Natural killer cell (primary cell): ENCODE measurements around the gene DNAJC5G. TPM values are rescaled to one million over a fixed set of nuclear protein-coding genes. Genes with fewer than 3 reads are reported as not detected.
A peak's percentile ranks its signal among the peaks of the same experiment; 100 is the strongest.

Source experiments
- ATAC-seq, 3 donors: fragments of 150-1000 bp in 2 of 3; fragments of 200-7000 bp in 1 of 3; cut with Tn5 transposase; 1 replicate in 1 of 3; 2 replicates in 2 of 3; pipeline ENCODE4 v1.10.0; 2021; ENCODE audit warnings: mild to moderate bottlenecking in 2 of 3, moderate library complexity in 2 of 3
- DNase-seq, 2 donors: peaks; one replicate each; pipeline versions ENCODE4 v3.0.0 to v3.0.0-alpha.2; 2013 to 2021; ENCODE audit warnings: mixed read lengths in 1 of 2
- H3K27ac ChIP-seq: one replicate; pipeline ENCODE4 v1.5.1; 2013; ENCODE audit warnings: mild to moderate bottlenecking, low read length
- H3K27me3 ChIP-seq: one replicate; pipeline ENCODE4 v1.6.1; 2013; ENCODE audit warnings: low read length; ENCODE audit not compliant: control insufficient read depth, insufficient read depth
- H3K36me3 ChIP-seq: one replicate; pipeline ENCODE4 v1.6.1; 2013; ENCODE audit warnings: low read length; ENCODE audit not compliant: control insufficient read depth, insufficient read depth
- H3K4me1 ChIP-seq: one replicate; pipeline ENCODE4 v1.6.1; 2013; ENCODE audit warnings: low read length; ENCODE audit not compliant: control insufficient read depth, insufficient read depth
- H3K4me3 ChIP-seq: one replicate; pipeline ENCODE4 v1.5.1; 2013; ENCODE audit warnings: low read length
- H3K9me3 ChIP-seq: one replicate; pipeline ENCODE4 v1.6.1; 2013; ENCODE audit warnings: low read length; ENCODE audit not compliant: control insufficient read depth, insufficient read depth
- H3K27ac Mint-ChIP-seq, 2 donors: one replicate each; pipeline ENCODE4 v1.8.0; 2022; ENCODE audit warnings: mild to moderate bottlenecking in 2 of 2, mixed read lengths in 2 of 2, moderate library complexity in 1 of 2
- H3K27me3 Mint-ChIP-seq, 2 donors: one replicate each; pipeline ENCODE4 v1.8.0; 2022; ENCODE audit warnings: low read depth in 2 of 2, mixed read lengths in 2 of 2
- H3K36me3 Mint-ChIP-seq: one replicate; pipeline ENCODE4 v1.8.0; 2022; ENCODE audit warnings: mixed read lengths
- H3K4me1 Mint-ChIP-seq, 2 donors: one replicate each; pipeline ENCODE4 v1.8.0; 2022; ENCODE audit warnings: mixed read lengths in 2 of 2
- H3K4me3 Mint-ChIP-seq: one replicate; pipeline ENCODE4 v1.8.0; 2022; ENCODE audit warnings: mild to moderate bottlenecking, moderate library complexity, mixed read lengths
- H3K9me3 Mint-ChIP-seq, 2 donors: one replicate each; pipeline ENCODE4 v1.8.0; 2022; ENCODE audit warnings: mixed read lengths in 2 of 2
- WGBS: methylation state at CpG from one replicate; pipeline ENCODE4 v1.1.7; 2013; ENCODE audit warnings: missing lambda C conversion rate; ENCODE audit not compliant: insufficient coverage; 5-methylcytosine and 5-hydroxymethylcytosine counted together
- intact Hi-C: fragments of 100-400 bp; cut with micrococcal nuclease; formaldehyde crosslinking; loops from one replicate; pipeline ENCODE4 v1.14.2; 2022
- total RNA-seq, 4 donors: library from RNA; stranded (reverse); fragments of 120-200 nt in 1 of 4; gene quantifications; one replicate each; pipeline versions ENCODE4 v1.2.3 to v1.2.4, GENCODE V29; 2013 to 2022
- TF ChIP-seq, protein P1 (sequence below): fragments of 200-600 bp; IDR thresholded peaks from one replicate; pipeline ENCODE4 v1.8.0; 2022; ENCODE audit warnings: antibody characterized with exemption

Gene DNAJC5G
- total RNA-seq, 3 donors from 2014 or later (not counting 1 experiment from before 2014, with no cell fraction given): not detected

DNA sequence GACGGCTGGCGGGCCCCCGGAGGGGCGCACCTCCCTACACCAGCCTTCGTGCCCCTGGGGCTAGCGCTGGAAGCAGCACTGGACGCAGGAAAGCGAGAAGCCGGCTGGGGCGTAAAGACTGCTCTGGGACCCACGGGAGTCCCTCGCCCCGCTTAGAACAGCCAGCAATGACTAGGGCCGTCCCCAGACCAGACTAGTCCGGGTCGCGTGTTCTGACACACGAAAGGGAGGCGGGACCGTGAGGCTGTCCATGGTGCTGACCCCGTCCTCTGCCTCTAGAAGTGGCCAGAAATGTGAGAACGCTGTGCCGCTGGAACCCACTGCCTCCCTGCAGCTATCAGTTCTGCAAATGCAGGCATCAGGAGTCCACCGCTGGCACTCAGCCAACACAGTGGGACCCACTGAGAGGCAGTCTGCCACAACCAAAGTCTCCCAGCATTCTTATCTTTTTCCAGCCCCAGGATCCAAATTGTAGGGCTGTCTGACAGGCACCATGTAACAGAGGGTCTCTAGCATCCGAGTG, 33.2 kb downstream of the DNAJC5G start, which contains the start of gene UCN:
Gene UCN (minus strand): TSS at position 87 of the 523 bp plus-strand sequence. CDS start 550 bp downstream, outside the sequence.
- no peak for ATAC-seq
- TF ChIP-seq, protein P1, sequence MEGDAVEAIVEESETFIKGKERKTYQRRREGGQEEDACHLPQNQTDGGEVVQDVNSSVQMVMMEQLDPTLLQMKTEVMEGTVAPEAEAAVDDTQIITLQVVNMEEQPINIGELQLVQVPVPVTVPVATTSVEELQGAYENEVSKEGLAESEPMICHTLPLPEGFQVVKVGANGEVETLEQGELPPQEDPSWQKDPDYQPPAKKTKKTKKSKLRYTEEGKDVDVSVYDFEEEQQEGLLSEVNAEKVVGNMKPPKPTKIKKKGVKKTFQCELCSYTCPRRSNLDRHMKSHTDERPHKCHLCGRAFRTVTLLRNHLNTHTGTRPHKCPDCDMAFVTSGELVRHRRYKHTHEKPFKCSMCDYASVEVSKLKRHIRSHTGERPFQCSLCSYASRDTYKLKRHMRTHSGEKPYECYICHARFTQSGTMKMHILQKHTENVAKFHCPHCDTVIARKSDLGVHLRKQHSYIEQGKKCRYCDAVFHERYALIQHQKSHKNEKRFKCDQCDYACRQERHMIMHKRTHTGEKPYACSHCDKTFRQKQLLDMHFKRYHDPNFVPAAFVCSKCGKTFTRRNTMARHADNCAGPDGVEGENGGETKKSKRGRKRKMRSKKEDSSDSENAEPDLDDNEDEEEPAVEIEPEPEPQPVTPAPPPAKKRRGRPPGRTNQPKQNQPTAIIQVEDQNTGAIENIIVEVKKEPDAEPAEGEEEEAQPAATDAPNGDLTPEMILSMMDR: no peak
- no peaks in the 10 kb centered on the region for H3K9me3 ChIP-seq
- H3K4me1 Mint-ChIP-seq: peaks cover 0 to 12% of the 10 kb centered on the region in 2 donors
- intact Hi-C loops: no loop called here
- no peaks in the 10 kb centered on the region for H3K9me3 Mint-ChIP-seq
- peaks cover 11% of the 10 kb centered on the region for H3K27me3 ChIP-seq
- H3K27ac Mint-ChIP-seq: no peak within 1 kb of the TSS
- DNase-seq: no peak
- H3K36me3 Mint-ChIP-seq: no peaks in the 10 kb centered on the region
- peaks cover 4% of the 10 kb centered on the region for H3K36me3 ChIP-seq
- H3K27ac ChIP-seq: no peak within 1 kb of the TSS
- 97% methylated on average over 25 of the region's 25 CpGs for WGBS
- H3K4me3 ChIP-seq: no peak within 1 kb of the TSS
- H3K27me3 Mint-ChIP-seq: peaks cover 5 to 6% of the 10 kb centered on the region in 2 donors
- H3K4me3 Mint-ChIP-seq: peak within 1 kb of the TSS; percentile 63
- H3K4me1 ChIP-seq: peaks cover 17% of the 10 kb centered on the region

DNA sequence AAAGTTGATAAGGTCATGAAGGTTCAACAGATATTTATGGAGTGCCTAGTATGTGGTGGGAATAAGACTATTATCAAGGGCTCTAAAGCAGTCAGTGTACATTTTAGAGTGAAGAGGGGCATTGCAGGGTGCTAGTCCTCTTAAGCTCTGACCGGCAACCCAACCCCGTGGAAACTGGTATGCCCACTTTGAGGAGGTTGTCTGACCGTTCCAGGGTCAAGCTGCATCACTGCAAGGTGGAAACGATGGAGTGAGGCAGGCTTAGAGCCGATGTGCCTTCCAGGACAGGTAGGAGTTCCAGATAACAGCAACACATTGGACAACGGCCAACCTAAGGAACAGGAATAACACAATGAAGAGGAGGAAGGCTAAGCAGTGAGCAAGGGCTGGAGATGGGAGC, 34.4 kb downstream of the DNAJC5G start:
- Mint-ChIP-seq H3K27ac (no peak overlapping the region), H3K36me3 (no peaks in the 10 kb centered on the region), H3K4me3 (no peak overlapping the region), H3K4me1 (peaks cover 0 to 12% of the 10 kb centered on the region in 2 donors), H3K9me3 (no peaks in the 10 kb centered on the region), H3K27me3 (peaks cover 5 to 6% of the 10 kb centered on the region in 2 donors)
- peaks cover 17% of the 10 kb centered on the region for H3K4me1 ChIP-seq
- H3K27me3 ChIP-seq: peaks cover 11% of the 10 kb centered on the region
- H3K9me3 ChIP-seq: no peaks in the 10 kb centered on the region
- intact Hi-C loops: no loop called here
- 96% methylated on average over 6 of the region's 6 CpGs for WGBS
- DNase-seq (no peak), ATAC-seq (no peak)
- no peak overlapping the region for H3K27ac ChIP-seq
- H3K4me3 ChIP-seq: no peak overlapping the region
- TF ChIP-seq, protein P1: no peak
- peaks cover 4% of the 10 kb centered on the region for H3K36me3 ChIP-seq

DNA sequence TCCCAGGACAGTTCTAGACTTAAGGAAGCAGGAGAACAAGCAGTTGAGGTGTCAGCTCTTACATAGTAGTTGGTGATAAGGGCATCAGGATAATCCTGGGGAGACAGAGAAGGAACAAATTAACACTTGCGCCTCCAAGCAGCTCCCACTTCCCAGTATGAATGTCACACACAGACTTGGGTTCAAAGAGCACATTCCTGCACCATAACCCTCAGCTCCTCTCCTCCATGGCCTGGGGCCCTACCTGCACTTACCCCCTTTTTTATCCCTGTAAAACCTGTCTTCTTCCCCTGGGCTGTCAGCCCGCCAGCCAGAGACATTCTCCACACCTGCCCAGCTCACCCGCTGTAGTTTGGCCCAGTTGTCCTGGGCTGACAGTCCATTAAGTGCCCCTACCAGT, 36.9 kb downstream of the DNAJC5G start:
- 100% methylated on average over 3 of the region's 3 CpGs for WGBS
- ATAC-seq: no peak
- H3K36me3 Mint-ChIP-seq: no peaks in the 10 kb centered on the region

More for the DNA sequence above, 36.9 kb downstream of the DNAJC5G start:
- intact Hi-C loops: no loop called here
- H3K27ac Mint-ChIP-seq: no peak overlapping the region
- H3K27me3 Mint-ChIP-seq: no peaks in the 10 kb centered on the region
- no peak for DNase-seq
- no peak overlapping the region for H3K27ac ChIP-seq
- H3K4me3 Mint-ChIP-seq: no peak overlapping the region
- TF ChIP-seq, protein P1: no peak
- peaks cover 3% of the 10 kb centered on the region for H3K4me1 ChIP-seq
- H3K9me3 ChIP-seq: no peaks in the 10 kb centered on the region
- H3K4me1 Mint-ChIP-seq: peaks cover 0 to 6% of the 10 kb centered on the region in 2 donors
- H3K4me3 ChIP-seq: no peak overlapping the region
- H3K36me3 ChIP-seq: peaks cover 4% of the 10 kb centered on the region
- no peaks in the 10 kb centered on the region for H3K9me3 Mint-ChIP-seq
- H3K27me3 ChIP-seq: peaks cover 2% of the 10 kb centered on the region
